Measurements from ENCODE around the gene SNTB2.
"Not testable (repeated sequence)": the region's sequence is repeated elsewhere in the genome, so short reads cannot be mapped to it uniquely, and the experiment has no call there.

The SNTB2 gene

DNA sequence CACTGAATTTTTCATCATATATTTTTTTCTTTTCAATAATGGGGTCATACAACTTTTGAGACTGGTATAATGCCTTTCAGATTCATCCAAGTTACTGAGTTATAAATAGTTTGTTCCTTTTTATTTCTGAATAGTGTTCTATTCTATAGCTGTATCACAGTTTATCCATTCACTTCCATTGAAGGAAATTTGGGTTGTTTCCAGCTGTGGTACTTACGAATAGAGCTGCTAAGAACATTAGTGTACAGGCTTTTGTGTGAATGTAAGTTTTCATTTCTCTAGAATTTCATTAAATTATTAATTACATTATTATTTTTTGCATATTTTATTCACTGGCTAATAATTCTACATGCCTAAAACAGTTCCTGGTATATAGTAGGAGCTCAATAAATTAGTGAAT, 52.9 kb downstream of the SNTB2 start:
- DNase-seq = no peak

DNA sequence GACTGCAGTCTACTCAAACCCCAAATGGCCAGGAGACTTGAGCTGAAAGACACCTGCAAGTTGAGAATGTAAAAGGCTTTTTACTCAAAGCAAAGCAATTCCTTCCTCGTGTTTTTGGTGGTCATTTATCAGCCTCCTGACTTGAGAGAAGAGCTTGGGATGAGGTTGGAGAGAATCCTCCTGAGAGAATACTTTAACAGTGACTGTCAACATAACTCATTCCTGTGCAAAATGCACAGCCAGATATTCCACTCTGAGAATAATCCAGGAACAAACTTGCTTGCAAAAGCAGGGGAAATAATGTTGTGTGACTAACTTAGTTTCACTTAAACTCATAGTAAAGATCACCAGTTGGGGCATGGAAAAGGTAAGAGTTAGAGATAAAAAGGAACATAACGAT, 53.4 kb downstream of the SNTB2 start:
- no peak for DNase-seq

DNA sequence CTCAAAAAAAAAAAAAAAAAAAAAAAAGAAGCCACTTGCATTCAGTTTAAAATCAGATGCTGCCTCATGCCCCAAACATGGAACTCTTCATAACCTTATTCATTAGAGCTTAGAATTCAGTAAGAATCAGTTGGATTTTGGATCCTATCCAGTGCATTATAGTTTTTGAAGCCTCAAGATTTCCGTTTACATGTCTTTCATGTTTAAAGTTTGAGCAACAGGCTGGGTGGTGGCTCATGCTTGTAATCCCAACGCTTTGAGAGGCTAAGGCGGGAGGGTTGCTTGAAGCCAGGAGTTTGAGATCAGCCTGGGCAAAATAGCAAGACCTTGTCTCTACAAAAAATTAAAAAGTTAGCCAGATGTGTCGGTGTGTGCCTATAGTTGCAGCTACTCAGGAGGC, 55.0 kb downstream of the SNTB2 start:
- DNase-seq = no peak

DNA sequence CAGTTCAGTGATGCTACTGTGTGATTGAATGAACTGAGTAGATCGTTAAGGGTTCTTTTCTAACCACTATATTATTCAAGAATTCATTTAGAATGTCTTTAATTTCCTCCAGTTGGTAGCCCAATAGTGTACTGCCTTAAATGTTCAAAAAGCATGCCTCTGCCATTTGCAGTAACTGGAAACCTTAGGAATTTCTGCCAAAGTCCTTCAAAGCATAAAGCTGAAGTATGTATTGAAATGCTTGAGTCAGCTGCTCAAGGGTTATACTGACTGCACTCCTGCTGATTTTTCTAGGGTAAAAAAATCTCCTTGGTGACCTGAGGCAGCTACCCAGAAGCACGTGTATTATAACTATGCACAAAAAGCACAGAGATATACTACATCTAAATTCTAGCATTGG, 56.5 kb downstream of the SNTB2 start:
- no peak for DNase-seq

DNA sequence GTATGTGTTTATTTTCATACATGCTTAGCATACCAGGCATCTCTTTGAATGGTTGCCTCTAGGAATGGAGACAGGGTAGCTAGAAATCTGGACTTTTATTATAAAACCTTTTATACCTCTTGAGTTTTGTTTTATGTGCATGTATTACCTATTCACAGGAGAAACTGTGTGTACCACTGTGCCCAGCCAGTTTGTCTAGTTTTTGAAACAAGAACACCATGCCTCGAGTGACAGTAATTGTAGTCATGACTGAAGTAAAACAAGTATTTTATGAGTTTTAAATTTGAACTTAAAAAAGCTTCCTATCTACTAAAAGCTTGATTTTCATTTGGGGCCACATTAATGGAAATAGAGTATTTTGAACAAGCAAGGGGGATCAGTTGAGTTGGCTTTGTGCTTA, 57.4 kb downstream of the SNTB2 start:
- no peak for DNase-seq

DNA sequence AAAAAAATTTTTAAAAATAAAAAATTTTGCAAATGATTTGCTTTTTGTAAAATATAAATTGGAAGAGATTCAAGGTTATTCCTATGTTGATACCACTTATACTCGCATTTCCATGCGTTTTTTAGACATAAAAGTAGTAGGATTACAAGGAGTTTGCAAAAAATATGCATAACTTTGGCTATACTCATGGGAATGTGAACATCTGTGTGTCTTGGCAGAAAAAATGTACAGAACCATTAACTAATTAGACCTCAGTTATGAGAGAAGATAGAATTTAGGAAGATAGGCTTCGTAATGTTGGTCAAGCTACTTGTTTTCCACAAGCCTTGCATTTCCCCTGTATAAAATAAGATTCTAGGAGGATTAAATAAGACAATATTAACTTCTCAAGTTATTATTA, 63.1 kb downstream of the SNTB2 start:
- no peak for DNase-seq

DNA sequence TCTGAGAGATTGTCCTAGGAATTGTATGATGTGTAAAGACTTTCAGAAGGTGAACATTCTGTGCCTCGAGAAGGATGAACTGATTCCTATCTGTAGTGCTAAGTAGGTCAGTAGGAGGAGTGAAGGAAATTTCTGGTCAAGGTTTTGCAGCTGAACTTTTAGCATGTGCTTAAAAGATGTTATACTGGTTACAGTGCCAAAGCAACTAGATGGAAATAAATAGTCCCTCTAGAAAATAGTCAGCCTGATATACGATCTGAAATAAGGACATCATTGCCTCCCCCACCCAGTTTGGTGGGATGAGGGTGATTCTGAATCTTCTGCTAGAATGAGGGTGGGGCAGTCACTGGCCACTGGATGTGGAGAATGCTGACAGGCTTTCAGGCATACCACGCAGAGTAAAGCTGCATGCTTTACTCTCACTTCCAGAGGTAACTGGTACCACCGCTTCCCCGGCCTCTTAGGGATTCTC, 66.9 kb downstream of the SNTB2 start:
- DNase-seq = no peak

DNA sequence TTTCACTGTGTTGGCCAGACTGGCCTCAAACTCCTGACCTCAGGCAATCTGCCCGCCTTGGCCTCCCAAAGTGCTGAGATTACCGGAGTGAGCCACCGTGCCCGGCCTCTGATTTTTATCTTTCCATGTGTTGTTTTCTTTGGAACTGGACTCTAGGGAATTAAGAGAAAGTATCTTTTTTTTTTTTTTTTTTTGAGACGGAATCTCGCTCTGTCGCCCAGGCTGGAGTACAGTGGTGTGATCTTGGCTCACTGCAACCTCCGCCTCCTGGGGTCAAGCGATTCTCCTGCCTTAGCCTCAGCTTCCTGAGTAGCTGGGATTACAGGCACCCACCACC, 72.4 kb downstream of the SNTB2 start:
- not testable (repeated sequence) for DNase-seq

DNA sequence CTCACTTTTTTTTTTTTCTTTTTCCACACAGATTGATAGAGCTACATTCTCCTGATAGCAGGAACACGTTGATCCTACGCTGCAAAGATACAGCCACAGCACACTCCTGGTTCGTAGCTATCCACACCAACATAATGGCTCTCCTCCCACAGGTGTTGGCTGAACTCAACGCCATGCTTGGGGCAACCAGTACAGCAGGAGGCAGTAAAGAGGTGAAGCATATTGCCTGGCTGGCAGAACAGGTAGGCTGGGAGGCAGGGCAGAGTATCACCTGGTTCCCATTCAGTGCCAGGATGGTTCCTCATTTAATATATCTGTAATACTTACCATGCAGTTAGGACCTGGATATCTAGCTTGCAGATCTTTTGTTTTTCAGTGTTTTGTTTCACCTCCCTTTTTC, 73.1 kb downstream of the SNTB2 start:
- DNase-seq = peak; percentile 8

DNA sequence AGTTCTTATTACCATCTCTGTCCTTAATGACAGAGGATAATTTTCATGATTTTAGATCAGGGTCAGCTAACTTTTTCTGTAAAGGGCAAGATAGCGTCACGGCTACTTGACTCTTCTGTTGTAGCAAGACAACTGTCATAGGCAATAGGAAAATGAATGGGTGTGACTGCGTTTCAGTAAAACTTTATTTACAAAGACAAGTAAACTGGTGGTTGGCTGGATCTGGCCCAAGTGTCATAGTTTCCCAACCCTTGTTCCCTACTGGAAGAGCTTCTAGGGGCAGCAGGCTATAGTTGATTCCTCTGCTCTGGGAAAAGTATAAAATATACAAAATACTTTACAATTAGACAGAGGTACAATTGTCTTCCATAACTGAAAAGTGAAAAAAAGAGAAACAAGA, 73.5 kb downstream of the SNTB2 start:
- no peak for DNase-seq

DNA sequence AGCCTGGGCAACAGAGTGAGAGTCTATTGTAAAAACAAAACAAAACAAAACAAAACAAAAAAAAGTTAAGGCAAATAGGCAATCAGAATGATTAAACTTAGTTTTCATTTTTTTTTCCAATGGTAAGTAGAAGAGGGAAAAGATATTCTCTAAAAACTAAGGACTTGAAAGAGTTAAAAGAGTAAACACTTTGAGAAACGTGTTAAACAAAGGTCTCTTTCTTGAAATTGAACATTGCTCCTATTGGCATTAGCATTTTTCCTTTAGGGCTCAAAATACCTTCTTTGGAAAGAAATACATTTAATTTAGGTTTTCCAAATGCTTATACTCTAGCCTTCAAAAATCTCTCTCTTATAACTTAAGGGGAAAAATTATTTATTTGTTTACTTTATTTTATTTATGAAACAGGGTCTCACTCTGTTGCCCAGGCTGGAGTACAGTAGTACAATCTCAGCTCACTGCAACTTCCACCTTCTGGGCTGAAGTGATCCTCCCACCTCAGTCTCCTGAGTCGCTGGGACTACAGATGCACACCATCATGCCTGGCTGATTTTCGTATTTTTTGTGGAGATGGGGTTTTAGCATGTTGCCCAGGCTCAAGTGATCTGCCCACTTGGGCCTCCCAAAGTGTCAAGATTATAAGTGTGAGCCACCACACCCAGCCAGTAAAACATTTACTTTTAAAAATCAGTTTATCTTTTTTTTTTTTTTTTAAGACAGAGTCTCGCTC, 79.5 kb downstream of the SNTB2 start:
- no peak for DNase-seq

DNA sequence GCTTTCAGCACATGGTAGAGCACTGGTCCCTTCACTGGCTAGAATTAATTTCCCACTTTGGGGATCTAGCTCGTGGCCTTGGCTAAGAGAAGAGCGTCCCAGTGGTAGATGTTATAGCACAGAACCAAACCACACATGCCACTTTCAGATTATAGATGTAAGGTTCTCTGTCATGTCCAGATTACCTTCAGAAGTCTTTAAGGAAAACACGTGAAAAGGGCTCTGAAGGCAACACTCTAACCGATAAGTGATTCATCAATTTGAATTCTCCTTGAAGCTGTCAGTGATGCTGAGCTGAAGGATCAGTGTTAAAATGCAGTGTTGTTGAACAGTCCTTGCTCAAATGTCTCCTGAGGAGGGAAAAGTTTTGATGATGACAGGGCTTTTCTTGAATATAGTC, 80.7 kb downstream of the SNTB2 start:
- no peak for DNase-seq

DNA sequence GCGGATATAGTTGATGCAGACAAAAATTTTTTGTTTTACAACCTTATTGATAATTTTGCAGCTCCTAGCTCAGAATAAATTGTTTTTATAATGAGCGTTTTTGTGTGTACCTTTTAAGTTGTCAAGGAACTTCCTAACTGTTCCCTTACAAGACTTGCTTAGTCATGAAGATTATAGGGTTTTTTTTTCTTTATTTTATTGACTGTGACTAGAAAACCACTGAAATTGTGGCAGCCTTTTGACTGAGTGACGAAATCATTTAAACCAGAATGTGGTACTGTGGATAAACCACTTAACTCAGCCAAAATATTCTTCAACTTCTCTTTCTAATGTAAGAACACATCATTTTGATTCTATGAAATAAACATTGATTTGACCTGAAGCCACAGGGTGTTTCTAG, 83.4 kb downstream of the SNTB2 start:
- DNase-seq = no peak

DNA sequence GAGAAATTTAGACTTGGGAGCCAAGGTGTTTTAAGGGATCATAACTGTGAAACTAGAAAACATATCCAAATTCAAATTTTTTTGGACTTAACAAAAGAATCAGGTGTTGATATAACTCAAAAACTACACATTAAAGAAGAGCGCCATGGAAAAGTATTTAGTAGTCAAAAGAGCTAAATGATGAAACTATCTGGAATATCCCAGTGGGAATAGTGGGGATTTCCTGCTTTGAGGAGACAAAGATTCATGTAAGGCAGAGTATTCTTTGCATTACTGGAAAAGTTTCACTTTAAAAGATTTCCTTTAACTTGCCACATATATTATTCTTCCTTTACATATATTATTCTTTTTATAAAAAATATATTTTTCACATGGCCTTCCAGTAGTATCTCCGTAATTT, 83.9 kb downstream of the SNTB2 start:
- no peak for DNase-seq

DNA sequence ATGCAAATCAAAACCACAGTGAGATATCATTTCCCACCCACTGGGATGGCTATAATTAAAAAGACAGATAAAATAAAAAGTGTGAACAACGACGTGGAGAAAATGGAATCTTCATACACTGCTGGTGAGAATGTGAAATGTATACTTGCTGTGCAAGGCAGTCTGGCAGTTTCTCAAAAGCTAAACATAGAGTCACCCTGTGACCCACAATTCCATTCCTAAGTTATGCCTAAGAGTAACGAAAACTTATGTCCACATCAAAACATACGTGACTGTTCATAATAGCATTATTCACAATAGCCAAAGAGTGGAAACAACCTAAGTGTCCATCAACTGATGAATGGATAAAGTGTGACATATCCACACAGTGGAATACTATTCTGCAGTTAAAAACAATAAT, 86.0 kb downstream of the SNTB2 start:
- no peak for DNase-seq

DNA sequence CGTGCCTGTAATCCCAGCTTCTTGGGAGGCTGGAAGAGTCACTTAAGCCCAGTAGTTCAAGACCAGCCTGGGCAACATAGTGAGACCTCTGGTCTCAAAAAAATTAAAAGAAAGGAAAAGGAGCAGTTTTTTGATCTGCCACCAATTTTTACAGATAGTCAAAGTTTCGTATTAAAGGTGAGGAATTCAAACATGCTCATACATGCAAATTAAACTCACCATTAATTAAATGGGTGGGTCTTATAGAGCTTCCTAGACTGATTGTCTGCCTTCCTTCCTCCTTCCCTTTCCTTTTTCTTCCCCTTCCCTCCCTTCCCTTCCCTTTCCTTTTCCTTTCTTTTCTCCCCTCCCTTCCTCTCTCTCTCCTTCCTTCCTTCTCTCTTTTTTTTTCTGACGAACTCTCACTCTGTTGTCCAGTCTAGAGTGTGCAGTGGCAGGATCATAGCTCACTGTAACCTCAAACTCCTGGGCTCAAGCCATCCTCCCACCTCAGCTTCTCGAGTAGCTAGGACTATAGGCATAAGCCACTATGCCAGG, 87.8 kb downstream of the SNTB2 start:
- no peak for DNase-seq

DNA sequence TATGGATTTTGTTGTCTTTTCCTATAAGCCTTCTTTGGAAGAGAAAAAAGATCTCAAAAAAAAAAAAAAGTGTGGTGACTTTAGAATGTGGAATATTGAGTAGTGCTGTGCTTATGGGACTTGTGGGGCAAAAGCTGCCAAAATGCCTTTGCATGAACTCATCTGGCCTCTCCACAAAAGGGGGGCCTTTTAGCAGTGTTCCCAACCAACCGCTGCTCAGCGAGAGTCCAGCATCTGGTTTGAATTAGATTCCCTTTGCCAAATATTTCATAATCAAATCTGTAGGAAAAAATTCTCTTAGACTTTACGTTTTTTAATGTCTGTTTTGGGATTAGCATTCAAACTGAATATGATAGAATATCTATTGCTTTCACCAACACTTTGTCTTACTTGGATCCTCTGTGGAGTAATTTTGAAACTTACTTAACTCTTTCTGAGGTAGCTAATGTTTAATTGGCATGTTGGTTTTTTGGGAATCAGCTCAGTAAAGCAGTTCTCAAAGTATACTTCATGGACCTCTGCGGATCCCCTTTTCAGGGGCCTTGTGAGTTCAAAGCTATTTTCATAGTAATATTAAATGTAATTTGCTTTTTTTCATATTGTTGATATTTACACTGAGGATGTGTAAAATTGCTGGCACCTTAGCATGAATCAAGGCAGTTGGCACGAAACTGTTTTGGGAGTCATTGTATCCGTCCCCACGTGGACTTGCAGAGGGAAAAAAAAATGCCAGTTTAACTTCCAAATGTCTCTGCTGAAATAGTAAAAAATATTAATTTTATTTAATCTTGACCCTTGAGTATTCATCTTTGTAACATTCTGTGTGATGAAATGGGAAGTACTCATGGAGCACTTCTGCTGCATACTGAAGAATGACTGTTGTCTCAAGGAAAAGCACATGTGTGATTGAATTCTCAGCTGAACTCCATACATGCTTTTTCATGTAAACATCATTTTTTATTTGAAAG, 89.5 kb downstream of the SNTB2 start:
- no peak for DNase-seq

DNA sequence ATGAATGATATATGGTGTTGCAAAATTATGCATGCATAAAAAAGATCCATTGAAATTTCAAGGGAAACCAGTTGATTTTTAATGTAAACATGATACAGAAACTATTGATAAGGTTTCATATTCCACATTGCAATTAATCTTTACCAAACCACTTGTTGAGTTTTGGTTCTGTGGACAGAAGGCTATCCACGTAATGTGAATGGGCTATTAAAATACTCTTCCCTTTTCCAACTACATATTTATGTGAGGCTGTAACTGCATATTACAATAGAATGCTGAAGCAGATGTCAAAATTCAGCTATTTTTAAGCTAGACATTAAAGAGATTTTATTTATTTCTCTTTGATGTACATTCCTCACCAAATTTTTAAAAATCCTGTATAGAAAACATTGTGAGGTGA, 90.4 kb downstream of the SNTB2 start:
- DNase-seq = no peak

DNA sequence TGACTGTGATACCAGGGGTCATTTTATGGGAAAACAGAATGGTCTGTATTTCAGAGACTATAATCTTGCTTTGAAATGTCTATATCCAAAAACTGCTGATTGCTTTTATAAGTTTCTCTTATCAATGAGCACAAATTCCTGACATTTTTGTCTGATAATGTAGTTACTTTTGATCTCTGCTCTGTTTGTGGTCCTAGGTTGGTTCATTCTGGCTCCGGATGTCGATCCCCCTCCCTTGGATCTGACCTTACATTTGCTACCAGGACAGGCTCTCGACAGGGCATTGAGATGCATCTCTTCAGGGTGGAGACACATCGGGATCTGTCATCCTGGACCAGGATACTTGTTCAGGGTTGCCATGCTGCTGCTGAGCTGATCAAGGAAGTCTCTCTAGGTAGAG, 96.9 kb downstream of the SNTB2 start:
- DNase-seq = no peak

DNA sequence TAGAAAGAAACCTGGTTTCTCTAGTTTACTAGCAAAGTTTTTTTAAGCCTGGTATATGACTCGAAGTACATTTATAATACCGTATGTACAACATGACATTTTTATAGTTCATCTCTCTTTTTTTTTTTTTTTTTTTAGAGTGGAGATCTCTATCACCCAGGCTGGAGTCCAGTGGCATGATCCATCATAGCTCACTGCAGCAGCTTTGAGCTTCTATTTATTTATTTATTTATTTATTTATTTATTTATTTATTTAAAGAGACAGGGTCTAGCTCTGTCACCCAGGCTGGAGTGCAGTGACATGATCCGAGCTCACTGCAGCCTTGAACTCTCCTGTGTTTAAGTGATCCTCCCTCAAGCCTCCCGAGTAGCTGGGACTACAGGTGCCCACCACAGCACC, 98.3 kb downstream of the SNTB2 start:
- DNase-seq = no peak

DNA sequence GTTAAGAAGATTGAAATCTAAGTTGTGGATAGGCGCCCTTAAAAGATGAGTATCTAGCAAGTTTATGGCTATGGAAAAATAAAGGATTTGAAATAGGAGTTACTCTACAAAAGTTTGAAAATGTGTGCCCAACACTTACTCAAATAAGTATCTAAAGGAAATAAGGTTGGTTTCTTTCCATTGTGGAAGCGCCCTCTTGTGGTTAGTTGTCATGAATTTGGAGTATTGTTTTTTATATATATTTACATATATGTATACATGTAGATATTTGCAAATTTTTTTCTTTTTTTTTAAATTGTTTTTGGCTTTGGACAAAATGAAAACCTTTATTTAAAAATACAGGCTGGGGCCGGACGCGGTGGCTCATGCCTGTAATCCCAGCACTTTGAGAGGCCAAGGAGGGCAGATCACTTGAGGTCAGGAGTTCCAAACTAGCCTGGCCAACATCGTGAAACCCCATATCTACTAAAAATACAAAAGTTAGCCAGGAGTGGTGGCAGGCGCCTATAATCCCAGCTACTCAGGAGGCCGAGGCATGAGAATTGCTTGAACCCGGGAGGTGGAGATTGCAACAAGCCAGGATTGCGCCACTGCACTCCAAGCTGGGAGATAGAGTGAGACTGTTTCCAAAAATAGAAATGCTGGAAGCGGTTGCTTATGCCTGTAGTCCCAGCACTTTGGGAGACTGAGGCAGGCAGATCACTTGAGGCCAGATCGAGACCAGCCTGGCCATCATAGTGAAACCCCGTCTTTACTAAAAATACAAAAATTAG, 100.2 kb downstream of the SNTB2 start:
- DNase-seq = peak; percentile 43

DNA sequence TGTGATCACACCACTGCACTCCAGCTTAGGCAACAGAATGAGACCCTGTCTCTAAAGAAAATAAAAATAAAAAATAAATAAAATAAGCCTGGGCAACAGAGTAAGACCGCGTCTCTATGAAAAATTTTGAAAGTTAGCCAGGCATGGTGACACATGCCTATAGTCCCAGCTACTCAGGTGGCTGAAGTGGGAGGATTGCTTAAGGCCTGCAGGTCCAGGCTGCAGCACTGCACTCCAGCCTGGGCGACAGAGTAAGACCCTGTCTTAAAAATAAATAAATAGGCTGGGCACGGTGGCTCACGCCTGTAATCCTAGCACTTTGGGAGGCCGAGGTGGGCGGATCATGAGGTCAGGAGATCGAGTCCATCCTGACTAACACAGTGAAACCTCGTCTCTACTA, 104.7 kb downstream of the SNTB2 start:
- DNase-seq = not testable (repeated sequence)

DNA sequence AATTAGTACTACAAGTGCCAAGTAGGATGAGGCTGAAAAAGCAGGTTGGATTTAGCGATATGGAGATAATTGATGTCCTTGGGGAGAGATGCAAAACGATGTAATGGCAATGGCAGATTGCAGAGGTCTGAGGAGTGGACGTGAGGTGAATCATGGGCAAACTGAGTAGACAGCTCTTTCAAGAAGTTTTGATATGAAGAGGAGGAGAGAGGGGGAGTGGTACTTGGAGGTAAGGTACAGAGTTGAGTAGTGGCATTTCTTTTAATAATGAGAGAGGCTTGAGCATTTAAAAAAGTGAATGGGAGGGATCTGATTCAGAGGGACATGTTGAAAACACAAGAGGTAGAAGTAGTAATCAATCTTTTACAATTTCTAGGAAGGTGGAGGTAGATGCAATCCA, 106.4 kb downstream of the SNTB2 start:
- no peak for DNase-seq
